A549 (cell line): Measurements from ENCODE around the gene RALGAPA1.
A peak's percentile ranks its signal among the peaks of the same experiment; 100 is the strongest.

Experiments
- POLR2A ChIP-seq: IDR thresholded peaks from 2 replicates; pipeline ENCODE4 v1.6.1; 2012; ENCODE audit warnings: mild to moderate bottlenecking, low read length
- TP53 ChIP-seq: fragments of 250-450 bp; sonication (Bioruptor Pico); IDR thresholded peaks from 2 replicates; pipeline ENCODE4 v1.5.0; 2021; ENCODE audit warnings: mild to moderate bottlenecking, moderate library complexity
- TF ChIP-seq, protein P1 (sequence below): fragments of >200 bp; sonication (Bioruptor Twin); formaldehyde crosslinking; IDR thresholded peaks from 3 replicates; pipeline ENCODE4 v1.5.1; 2016

DNA sequence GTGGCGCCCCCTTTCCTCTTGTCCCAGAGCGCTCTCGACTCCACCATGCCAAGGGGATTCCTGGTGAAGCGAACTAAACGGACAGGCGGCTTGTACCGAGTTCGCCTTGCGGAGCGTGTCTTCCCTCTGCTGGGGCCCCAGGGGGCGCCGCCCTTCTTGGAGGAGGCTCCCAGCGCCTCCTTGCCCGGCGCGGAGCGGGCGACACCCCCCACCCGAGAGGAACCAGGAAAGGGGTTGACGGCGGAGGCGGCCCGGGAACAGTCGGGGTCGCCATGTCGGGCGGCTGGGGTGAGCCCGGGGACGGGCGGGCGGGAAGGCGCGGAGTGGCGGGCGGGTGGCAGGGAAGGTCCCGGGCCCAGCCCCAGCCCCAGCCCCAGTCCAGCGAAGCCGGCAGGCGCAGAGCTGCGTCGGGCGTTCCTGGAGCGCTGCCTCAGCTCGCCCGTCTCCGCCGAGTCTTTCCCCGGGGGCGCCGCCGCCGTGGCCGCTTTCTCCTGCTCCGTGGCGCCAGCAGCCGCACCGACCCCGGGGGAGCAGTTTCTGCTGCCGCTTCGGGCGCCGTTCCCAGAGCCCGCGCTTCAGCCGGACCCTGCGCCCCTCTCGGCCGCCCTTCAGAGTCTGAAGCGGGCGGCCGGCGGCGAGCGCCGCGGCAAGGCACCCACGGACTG, 274.8 kb downstream of the RALGAPA1 start:
- TF ChIP-seq, protein P1, sequence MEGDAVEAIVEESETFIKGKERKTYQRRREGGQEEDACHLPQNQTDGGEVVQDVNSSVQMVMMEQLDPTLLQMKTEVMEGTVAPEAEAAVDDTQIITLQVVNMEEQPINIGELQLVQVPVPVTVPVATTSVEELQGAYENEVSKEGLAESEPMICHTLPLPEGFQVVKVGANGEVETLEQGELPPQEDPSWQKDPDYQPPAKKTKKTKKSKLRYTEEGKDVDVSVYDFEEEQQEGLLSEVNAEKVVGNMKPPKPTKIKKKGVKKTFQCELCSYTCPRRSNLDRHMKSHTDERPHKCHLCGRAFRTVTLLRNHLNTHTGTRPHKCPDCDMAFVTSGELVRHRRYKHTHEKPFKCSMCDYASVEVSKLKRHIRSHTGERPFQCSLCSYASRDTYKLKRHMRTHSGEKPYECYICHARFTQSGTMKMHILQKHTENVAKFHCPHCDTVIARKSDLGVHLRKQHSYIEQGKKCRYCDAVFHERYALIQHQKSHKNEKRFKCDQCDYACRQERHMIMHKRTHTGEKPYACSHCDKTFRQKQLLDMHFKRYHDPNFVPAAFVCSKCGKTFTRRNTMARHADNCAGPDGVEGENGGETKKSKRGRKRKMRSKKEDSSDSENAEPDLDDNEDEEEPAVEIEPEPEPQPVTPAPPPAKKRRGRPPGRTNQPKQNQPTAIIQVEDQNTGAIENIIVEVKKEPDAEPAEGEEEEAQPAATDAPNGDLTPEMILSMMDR: peak; percentile 15; the same call in 1 of the 3 replicates
- TF ChIP-seq TP53 (CRISPR knock-in tag): no peak
- no peak for TF ChIP-seq POLR2A
